Measurements from ENCODE around the gene GALNT18. TPM values are rescaled to one million over a fixed set of nuclear protein-coding genes. Genes with fewer than 3 reads are reported as not detected.
A peak's percentile ranks its signal among the peaks of the same experiment; 100 is the strongest.

The GALNT18 gene
- total and polyA plus RNA-seq, 8 donors: 16.4 to 42.6 (median 23.0) TPM

- DNase-seq (no peak), ATAC-seq (no peak)
- H3K4me3 ChIP-seq: no peak overlapping the region
- peaks cover 4 to 14% of the 10 kb centered on the region in 2 donors for H3K4me1 ChIP-seq
- H3K27ac ChIP-seq: no peak overlapping the region
- H3K36me3 ChIP-seq: no peaks in the 10 kb centered on the region
- no peak for TF ChIP-seq CTCF (IDR thresholded peaks at IDR 0.05)
- intact Hi-C loops (cut with DNase I): no loop called here
- H3K27me3 ChIP-seq: no peaks in the 10 kb centered on the region
- no peaks in the 10 kb centered on the region for H3K9me3 ChIP-seq
Measured at GRCh38 chr11:11545285-11546275, 76.2 kb downstream of the GALNT18 start.

GRCh38 chr11:11543656-11544055 is 78.1 kb downstream of the GALNT18 start:
- DNase-seq: no peak
- H3K9me3 ChIP-seq: no peaks in the 10 kb centered on the region
- no peak overlapping the region for H3K4me3 ChIP-seq
- peaks cover 0 to 16% of the 10 kb centered on the region in 2 donors for H3K4me1 ChIP-seq
- intact Hi-C loops (cut with DNase I): no loop called here
- H3K36me3 ChIP-seq: no peaks in the 10 kb centered on the region
- no peak for TF ChIP-seq CTCF (IDR thresholded peaks at IDR 0.05)
- no peak for ATAC-seq
- no peaks in the 10 kb centered on the region for H3K27me3 ChIP-seq
- H3K27ac ChIP-seq: peak overlapping the region; percentile 1 to 43

GRCh38 chr11:11540157-11540556 is 81.6 kb downstream of the GALNT18 start:
- Histone ChIP-seq H3K9me3 (no peaks in the 10 kb centered on the region), H3K27me3 (no peaks in the 10 kb centered on the region), H3K4me3 (no peak overlapping the region), H3K36me3 (no peaks in the 10 kb centered on the region), H3K27ac (no peak overlapping the region), H3K4me1 (peaks cover 0 to 32% of the 10 kb centered on the region in 2 donors)
- DNase-seq (no peak), ATAC-seq (no peak)
- no peak for TF ChIP-seq CTCF (IDR thresholded peaks at IDR 0.05)
- intact Hi-C loops (cut with DNase I): no loop called here

- TF ChIP-seq CTCF (IDR thresholded peaks at IDR 0.05): no peak
- ATAC-seq: no peak
- no peak for DNase-seq
- H3K4me3 ChIP-seq: no peak overlapping the region
- no peaks in the 10 kb centered on the region for H3K36me3 ChIP-seq
- no peaks in the 10 kb centered on the region for H3K9me3 ChIP-seq
- peaks cover 0 to 35% of the 10 kb centered on the region in 2 donors for H3K4me1 ChIP-seq
- intact Hi-C loops (cut with DNase I): no loop called here
- peak overlapping the region in 1 of 2 donors; percentile 57 for H3K27ac ChIP-seq
- no peaks in the 10 kb centered on the region for H3K27me3 ChIP-seq
Measured at GRCh38 chr11:11538277-11538960, 83.4 kb downstream of the GALNT18 start.

- Histone ChIP-seq H3K36me3 (no peaks in the 10 kb centered on the region), H3K27me3 (no peaks in the 10 kb centered on the region), H3K4me3 (no peak overlapping the region), H3K4me1 (peaks cover 0 to 32% of the 10 kb centered on the region in 2 donors), H3K27ac (no peak overlapping the region), H3K9me3 (no peaks in the 10 kb centered on the region)
- intact Hi-C loops (cut with DNase I): no loop called here
- ATAC-seq: no peak
- no peak for DNase-seq
- no peak for TF ChIP-seq CTCF (IDR thresholded peaks at IDR 0.05)
Measured at GRCh38 chr11:11537871-11538270, 83.9 kb downstream of the GALNT18 start.
